Natural killer cell (primary cell): ENCODE measurements around the gene TCF23. TPM values are rescaled to one million over a fixed set of nuclear protein-coding genes. Genes with fewer than 3 reads are reported as not detected.

Experiments
- ATAC-seq, 3 donors: fragments of 150-1000 bp in 2 of 3; fragments of 200-7000 bp in 1 of 3; cut with Tn5 transposase; 1 replicate in 1 of 3; 2 replicates in 2 of 3; pipeline ENCODE4 v1.10.0; 2021; ENCODE audit warnings: mild to moderate bottlenecking in 2 of 3, moderate library complexity in 2 of 3
- DNase-seq, 2 donors: peaks; one replicate each; pipeline versions ENCODE4 v3.0.0 to v3.0.0-alpha.2; 2013 to 2021; ENCODE audit warnings: mixed read lengths in 1 of 2
- H3K27ac ChIP-seq: one replicate; pipeline ENCODE4 v1.5.1; 2013; ENCODE audit warnings: mild to moderate bottlenecking, low read length
- H3K27me3 ChIP-seq: one replicate; pipeline ENCODE4 v1.6.1; 2013; ENCODE audit warnings: low read length; ENCODE audit not compliant: control insufficient read depth, insufficient read depth
- H3K36me3 ChIP-seq: one replicate; pipeline ENCODE4 v1.6.1; 2013; ENCODE audit warnings: low read length; ENCODE audit not compliant: control insufficient read depth, insufficient read depth
- H3K4me1 ChIP-seq: one replicate; pipeline ENCODE4 v1.6.1; 2013; ENCODE audit warnings: low read length; ENCODE audit not compliant: control insufficient read depth, insufficient read depth
- H3K4me3 ChIP-seq: one replicate; pipeline ENCODE4 v1.5.1; 2013; ENCODE audit warnings: low read length
- H3K9me3 ChIP-seq: one replicate; pipeline ENCODE4 v1.6.1; 2013; ENCODE audit warnings: low read length; ENCODE audit not compliant: control insufficient read depth, insufficient read depth
- H3K27ac Mint-ChIP-seq, 2 donors: one replicate each; pipeline ENCODE4 v1.8.0; 2022; ENCODE audit warnings: mild to moderate bottlenecking in 2 of 2, mixed read lengths in 2 of 2, moderate library complexity in 1 of 2
- H3K27me3 Mint-ChIP-seq, 2 donors: one replicate each; pipeline ENCODE4 v1.8.0; 2022; ENCODE audit warnings: low read depth in 2 of 2, mixed read lengths in 2 of 2
- H3K36me3 Mint-ChIP-seq: one replicate; pipeline ENCODE4 v1.8.0; 2022; ENCODE audit warnings: mixed read lengths
- H3K4me1 Mint-ChIP-seq, 2 donors: one replicate each; pipeline ENCODE4 v1.8.0; 2022; ENCODE audit warnings: mixed read lengths in 2 of 2
- H3K4me3 Mint-ChIP-seq: one replicate; pipeline ENCODE4 v1.8.0; 2022; ENCODE audit warnings: mild to moderate bottlenecking, moderate library complexity, mixed read lengths
- H3K9me3 Mint-ChIP-seq, 2 donors: one replicate each; pipeline ENCODE4 v1.8.0; 2022; ENCODE audit warnings: mixed read lengths in 2 of 2
- WGBS: methylation state at CpG from one replicate; pipeline ENCODE4 v1.1.7; 2013; ENCODE audit warnings: missing lambda C conversion rate; ENCODE audit not compliant: insufficient coverage; 5-methylcytosine and 5-hydroxymethylcytosine counted together
- intact Hi-C: fragments of 100-400 bp; cut with micrococcal nuclease; formaldehyde crosslinking; loops from one replicate; pipeline ENCODE4 v1.14.2; 2022
- total RNA-seq, 4 donors: library from RNA; stranded (reverse); fragments of 120-200 nt in 1 of 4; gene quantifications; one replicate each; pipeline versions ENCODE4 v1.2.3 to v1.2.4, GENCODE V29; 2013 to 2022
- TF ChIP-seq, protein P1 (sequence below): fragments of 200-600 bp; IDR thresholded peaks from one replicate; pipeline ENCODE4 v1.8.0; 2022; ENCODE audit warnings: antibody characterized with exemption

The TCF23 gene
- total RNA-seq, 3 donors from 2014 or later (not counting 1 experiment from before 2014, with no cell fraction given): not detected

GRCh38 chr2:27133195-27133875 is 15.5 kb upstream of the TCF23 start:
- Mint-ChIP-seq H3K4me1 (peaks cover 18 to 34% of the 10 kb centered on the region in 2 donors), H3K9me3 (no peaks in the 10 kb centered on the region), H3K36me3 (no peaks in the 10 kb centered on the region), H3K27ac (peak overlapping the region; percentile 94 to 97), H3K27me3 (no peaks in the 10 kb centered on the region), H3K4me3 (peak overlapping the region; percentile 97)
- Histone ChIP-seq H3K4me3 (peak overlapping the region; percentile 70), H3K27me3 (no peaks in the 10 kb centered on the region), H3K9me3 (no peaks in the 10 kb centered on the region), H3K36me3 (peaks cover 29% of the 10 kb centered on the region), H3K27ac (no peak overlapping the region), H3K4me1 (peaks cover 24% of the 10 kb centered on the region)
- ATAC-seq: no peak
- WGBS: 56% methylated on average over 14 of the region's 14 CpGs
- DNase-seq: peak in 1 of 2 donors; percentile 44
- intact Hi-C loops: loop anchor here (5.0 to 10.0 kb wide), 2 partner anchors 49 to 81 kb away; partner anchors contain the start of genes AGBL5 and KHK
- TF ChIP-seq, protein P1, sequence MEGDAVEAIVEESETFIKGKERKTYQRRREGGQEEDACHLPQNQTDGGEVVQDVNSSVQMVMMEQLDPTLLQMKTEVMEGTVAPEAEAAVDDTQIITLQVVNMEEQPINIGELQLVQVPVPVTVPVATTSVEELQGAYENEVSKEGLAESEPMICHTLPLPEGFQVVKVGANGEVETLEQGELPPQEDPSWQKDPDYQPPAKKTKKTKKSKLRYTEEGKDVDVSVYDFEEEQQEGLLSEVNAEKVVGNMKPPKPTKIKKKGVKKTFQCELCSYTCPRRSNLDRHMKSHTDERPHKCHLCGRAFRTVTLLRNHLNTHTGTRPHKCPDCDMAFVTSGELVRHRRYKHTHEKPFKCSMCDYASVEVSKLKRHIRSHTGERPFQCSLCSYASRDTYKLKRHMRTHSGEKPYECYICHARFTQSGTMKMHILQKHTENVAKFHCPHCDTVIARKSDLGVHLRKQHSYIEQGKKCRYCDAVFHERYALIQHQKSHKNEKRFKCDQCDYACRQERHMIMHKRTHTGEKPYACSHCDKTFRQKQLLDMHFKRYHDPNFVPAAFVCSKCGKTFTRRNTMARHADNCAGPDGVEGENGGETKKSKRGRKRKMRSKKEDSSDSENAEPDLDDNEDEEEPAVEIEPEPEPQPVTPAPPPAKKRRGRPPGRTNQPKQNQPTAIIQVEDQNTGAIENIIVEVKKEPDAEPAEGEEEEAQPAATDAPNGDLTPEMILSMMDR: no peak

- Histone ChIP-seq H3K9me3 (no peaks in the 10 kb centered on the region), H3K27me3 (no peaks in the 10 kb centered on the region), H3K36me3 (peaks cover 29% of the 10 kb centered on the region), H3K4me3 (peak within 1 kb of the TSS; percentile 70), H3K4me1 (peaks cover 24% of the 10 kb centered on the region), H3K27ac (peak within 1 kb of the TSS; percentile 71)
- Mint-ChIP-seq H3K9me3 (no peaks in the 10 kb centered on the region), H3K27ac (peak within 1 kb of the TSS; percentile 94 to 97), H3K4me3 (peak within 1 kb of the TSS; percentile 97), H3K27me3 (no peaks in the 10 kb centered on the region), H3K36me3 (no peaks in the 10 kb centered on the region), H3K4me1 (peaks cover 18 to 30% of the 10 kb centered on the region in 2 donors)
- intact Hi-C loops: loop anchor here (1.0 to 10.0 kb wide), 4 partner anchors 11 to 82 kb away; partner anchors contain the start of genes ABHD1, AGBL5, ATRAID and KHK
- ATAC-seq (peak; percentile 96 to 98 (median 97)), DNase-seq (peak; percentile 98 to 99)
- TF ChIP-seq, protein P1: no peak
- under 1% methylated on average over 86 of the region's 86 CpGs for WGBS
Observed at GRCh38 chr2:27133905-27134780, 14.7 kb upstream of the TCF23 start, which contains the start of gene PREB. PREB (minus strand) TSS chr2:27134636; CDS start chr2:27134421, 215 bp downstream.

GRCh38 chr2:27134781-27135477 is 13.9 kb upstream of the TCF23 start:
- DNase-seq (peak in 1 of 2 donors; percentile 16), ATAC-seq (no peak)
- H3K36me3 Mint-ChIP-seq: no peaks in the 10 kb centered on the region
- H3K27me3 Mint-ChIP-seq: no peaks in the 10 kb centered on the region
- no peak overlapping the region for H3K27ac ChIP-seq
- H3K9me3 ChIP-seq: no peaks in the 10 kb centered on the region
- H3K9me3 Mint-ChIP-seq: no peaks in the 10 kb centered on the region
- H3K36me3 ChIP-seq: peaks cover 25% of the 10 kb centered on the region
- peak overlapping the region; percentile 97 for H3K4me3 Mint-ChIP-seq
- WGBS: 55% methylated on average over 33 of the region's 33 CpGs
- H3K27ac Mint-ChIP-seq: peak overlapping the region; percentile 94 to 97
- H3K4me3 ChIP-seq: no peak overlapping the region
- TF ChIP-seq, protein P1: no peak
- H3K4me1 Mint-ChIP-seq: peaks cover 18 to 30% of the 10 kb centered on the region in 2 donors
- intact Hi-C loops: loop anchor here (1.0 to 10.0 kb wide), 4 partner anchors 12 to 83 kb away; partner anchors contain the start of genes ABHD1, AGBL5, ATRAID and KHK
- no peaks in the 10 kb centered on the region for H3K27me3 ChIP-seq
- H3K4me1 ChIP-seq: peaks cover 24% of the 10 kb centered on the region
